ENCODE measurements around the gene GCGR. TPM values are rescaled to one million over a fixed set of nuclear protein-coding genes. Genes with fewer than 3 reads are reported as not detected.

The GCGR gene
- polyA plus RNA-seq, 1 of the 3 experiments (the other 2 are of a cell fraction) = not detected

DNA sequence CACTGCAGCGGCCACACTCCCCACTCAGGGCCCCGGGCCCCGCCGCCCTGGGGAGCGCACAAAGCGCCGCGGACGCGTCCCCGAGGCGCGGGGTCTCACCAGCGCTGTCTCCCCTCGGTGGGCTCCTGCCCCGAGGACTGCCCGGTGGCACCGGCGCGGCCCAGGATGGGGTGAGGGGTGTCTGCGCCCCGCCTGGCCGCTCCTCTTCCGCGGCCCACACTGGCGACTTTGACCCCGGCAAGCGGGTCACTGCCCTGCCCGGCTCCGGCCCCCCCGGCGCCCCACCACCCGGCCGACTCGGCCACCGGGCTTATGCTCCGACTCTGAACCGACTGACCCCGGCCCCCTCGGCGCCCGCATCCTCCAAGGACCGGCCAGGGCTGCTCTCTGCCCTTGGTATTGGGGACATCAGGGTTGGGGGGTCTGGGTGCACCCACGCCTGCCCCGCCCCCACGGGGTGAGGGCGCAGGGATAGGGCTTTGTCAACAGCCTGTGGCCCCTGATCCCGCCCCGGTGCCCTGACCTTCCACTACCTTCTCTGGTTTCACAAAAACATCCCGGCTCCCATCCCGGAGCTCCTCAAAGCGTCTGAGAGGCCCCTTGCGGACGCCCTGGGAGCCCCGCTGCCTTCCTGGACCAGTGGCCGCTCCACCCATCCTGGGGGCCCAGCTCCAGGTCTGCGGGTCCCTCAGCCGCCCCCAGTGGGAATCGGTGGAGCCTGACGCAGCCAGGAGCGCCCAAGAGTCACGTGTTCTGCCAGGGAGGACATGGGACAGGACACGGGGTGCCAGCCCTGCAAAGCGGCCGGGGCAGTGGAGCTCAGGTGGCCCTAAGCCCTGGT lies 829 bp downstream of the GCGR start:
- no peak for DNase-seq
- 3% methylated on average over 20 of the region's 65 CpGs for WGBS (ENCODE audit: low lambda C conversion rate)
- no peak overlapping the region for H2AFZ ChIP-seq (ENCODE audit: low read depth)
- POLR2A ChIA-PET = interaction anchor here (0.6 kb wide), 3 partner anchors 25 to 65 kb away, joined by 3 read pairs; no protein-coding TSS in a partner anchor
- H3K4me1 ChIP-seq (ENCODE audit: control insufficient read depth in 1 of 2, insufficient read depth in 2 of 2, low read depth in 1 of 2, low read length in 1 of 2) = peaks cover 0 to 14% of the 10 kb centered on the region in 2 experiments; a peak in 1 of 4 replicates
- H3K9me2 ChIP-seq = no peaks in the 10 kb centered on the region
- no peaks in the 10 kb centered on the region for H3K36me3 ChIP-seq (replicated peaks in 1 of 2; ENCODE audit: control insufficient read depth in 1 of 2, insufficient read depth in 2 of 2, low read length in 1 of 2)
- CTCF ChIA-PET = interaction anchor here (0.6 to 7.3 kb wide), 6 partner anchors 10 to 401 kb away, joined by 3 to 60 read pairs (median 4); no protein-coding TSS in a partner anchor
- H3K4me3 ChIP-seq (ENCODE audit: low read depth in 2 of 2, low read length in 1 of 2) = no peak overlapping the region
- no peak overlapping the region for H3K4me2 ChIP-seq
- no peak overlapping the region for H3K9ac ChIP-seq
- no peaks in the 10 kb centered on the region for H3F3A ChIP-seq (replicated peaks; ENCODE audit: insufficient read depth)
- TF ChIP-seq EZH2phosphoT487 (IDR thresholded peaks at IDR 0.05; ENCODE audit: borderline replicate concordance, low read depth) = peak; percentile 78; the same call in 1 of the 2 replicates
- TF ChIP-seq, protein P1, sequence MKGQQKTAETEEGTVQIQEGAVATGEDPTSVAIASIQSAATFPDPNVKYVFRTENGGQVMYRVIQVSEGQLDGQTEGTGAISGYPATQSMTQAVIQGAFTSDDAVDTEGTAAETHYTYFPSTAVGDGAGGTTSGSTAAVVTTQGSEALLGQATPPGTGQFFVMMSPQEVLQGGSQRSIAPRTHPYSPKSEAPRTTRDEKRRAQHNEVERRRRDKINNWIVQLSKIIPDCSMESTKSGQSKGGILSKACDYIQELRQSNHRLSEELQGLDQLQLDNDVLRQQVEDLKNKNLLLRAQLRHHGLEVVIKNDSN (IDR thresholded peaks at IDR 0.05; ENCODE audit: borderline replicate concordance, low read depth) = peak; percentile 61; the same call in 1 of the 2 replicates
- TF ChIP-seq, protein P2, sequence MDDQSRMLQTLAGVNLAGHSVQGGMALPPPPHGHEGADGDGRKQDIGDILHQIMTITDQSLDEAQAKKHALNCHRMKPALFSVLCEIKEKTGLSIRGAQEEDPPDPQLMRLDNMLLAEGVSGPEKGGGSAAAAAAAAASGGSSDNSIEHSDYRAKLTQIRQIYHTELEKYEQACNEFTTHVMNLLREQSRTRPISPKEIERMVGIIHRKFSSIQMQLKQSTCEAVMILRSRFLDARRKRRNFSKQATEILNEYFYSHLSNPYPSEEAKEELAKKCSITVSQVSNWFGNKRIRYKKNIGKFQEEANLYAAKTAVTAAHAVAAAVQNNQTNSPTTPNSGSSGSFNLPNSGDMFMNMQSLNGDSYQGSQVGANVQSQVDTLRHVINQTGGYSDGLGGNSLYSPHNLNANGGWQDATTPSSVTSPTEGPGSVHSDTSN (IDR thresholded peaks at IDR 0.05) = no peak
- no peaks in the 10 kb centered on the region for H3K79me2 ChIP-seq (ENCODE audit: insufficient read depth)
- 0 out of 2 replicates have a peak, but pooled peaks cover 3% of the 10 kb centered on the region for H3K9me3 ChIP-seq
- no peak overlapping the region for H3K27ac ChIP-seq (ENCODE audit: low read depth in 2 of 2, low read length in 1 of 2)
- H3K27me3 ChIP-seq (ENCODE audit: insufficient read depth) = peaks cover 98% of the 10 kb centered on the region
- H4K20me1 ChIP-seq (ENCODE audit: insufficient read depth) = no peaks in the 10 kb centered on the region

DNA sequence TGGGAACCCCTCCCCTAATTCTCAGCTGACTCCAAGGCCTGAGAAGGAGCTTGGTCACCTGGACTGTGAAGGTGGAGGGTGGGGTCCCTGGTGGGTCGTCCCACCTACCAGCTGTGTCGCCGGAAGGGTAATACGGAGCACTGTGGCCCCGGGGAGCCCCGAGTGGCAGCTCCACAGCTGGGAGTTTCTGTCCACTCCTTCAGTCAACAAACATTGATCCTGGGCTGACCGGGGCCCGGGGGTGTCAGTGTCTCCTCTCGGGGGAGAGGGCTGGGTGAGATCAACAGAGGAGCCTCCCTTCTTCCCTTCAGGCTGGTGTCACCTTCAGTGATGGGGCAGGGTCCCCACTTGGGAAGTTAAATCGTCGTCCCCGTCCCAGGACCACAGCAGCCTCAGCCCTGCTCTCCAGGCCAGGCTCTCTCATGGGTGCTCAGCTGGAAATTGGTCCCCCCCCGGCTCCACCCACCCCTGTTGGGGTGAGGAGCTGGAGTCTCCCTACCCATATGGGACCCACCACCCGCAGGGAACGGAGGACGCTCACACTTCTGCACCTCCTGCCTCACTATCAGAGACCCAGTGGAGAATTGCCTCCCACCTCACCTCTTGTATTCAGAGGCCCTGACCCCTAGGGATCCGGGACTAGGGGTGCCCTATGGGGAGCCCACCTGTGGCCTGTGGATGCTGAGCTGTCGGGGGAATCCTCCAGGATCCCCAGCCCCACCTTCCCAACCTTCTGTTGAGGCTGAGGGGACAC lies 1.9 kb downstream of the GCGR start:
- ChIA-PET POLR2A (interaction anchor here (0.6 to 0.8 kb wide), 3 partner anchors 9 to 24 kb away, joined by 3 read pairs; no protein-coding TSS in a partner anchor), CTCF (interaction anchor here (0.6 to 7.3 kb wide), 15 partner anchors 9 to 399 kb away, joined by 3 to 60 read pairs (median 4); partner anchors contain the start of genes ARHGDIA and MCRIP1)
- Histone ChIP-seq H3K9ac (no peak overlapping the region), H3K4me2 (no peak overlapping the region), H3K79me2 (ENCODE audit: insufficient read depth) (no peaks in the 10 kb centered on the region), H3K9me2 (no peaks in the 10 kb centered on the region), H3K9me3 (no peaks in the 10 kb centered on the region), H2AFZ (ENCODE audit: low read depth) (no peak overlapping the region), H3K4me3 (ENCODE audit: low read depth in 2 of 2, low read length in 1 of 2) (no peak overlapping the region), H4K20me1 (ENCODE audit: insufficient read depth) (no peaks in the 10 kb centered on the region), H3F3A (replicated peaks; ENCODE audit: insufficient read depth) (no peaks in the 10 kb centered on the region), H3K36me3 (replicated peaks in 1 of 2; ENCODE audit: control insufficient read depth in 1 of 2, insufficient read depth in 2 of 2, low read length in 1 of 2) (no peaks in the 10 kb centered on the region), H3K4me1 (ENCODE audit: control insufficient read depth in 1 of 2, insufficient read depth in 2 of 2, low read depth in 1 of 2, low read length in 1 of 2) (peaks cover 0 to 14% of the 10 kb centered on the region in 2 experiments; a peak in 1 of 4 replicates), H3K27me3 (ENCODE audit: insufficient read depth) (peaks cover 94% of the 10 kb centered on the region), H3K27ac (ENCODE audit: low read depth in 2 of 2, low read length in 1 of 2) (no peak overlapping the region)
- no peak for DNase-seq
- WGBS (ENCODE audit: low lambda C conversion rate) = 23% methylated on average over 12 of the region's 18 CpGs
- TF ChIP-seq, protein P2 (IDR thresholded peaks at IDR 0.05) = no peak
- TF ChIP-seq TAF1 (IDR thresholded peaks at IDR 0.05; ENCODE audit: borderline replicate concordance, low read depth, low read length) = no peak
- TF ChIP-seq YY1 (IDR thresholded peaks at IDR 0.05; ENCODE audit: low read depth) = no peak
- TF ChIP-seq, protein P3, sequence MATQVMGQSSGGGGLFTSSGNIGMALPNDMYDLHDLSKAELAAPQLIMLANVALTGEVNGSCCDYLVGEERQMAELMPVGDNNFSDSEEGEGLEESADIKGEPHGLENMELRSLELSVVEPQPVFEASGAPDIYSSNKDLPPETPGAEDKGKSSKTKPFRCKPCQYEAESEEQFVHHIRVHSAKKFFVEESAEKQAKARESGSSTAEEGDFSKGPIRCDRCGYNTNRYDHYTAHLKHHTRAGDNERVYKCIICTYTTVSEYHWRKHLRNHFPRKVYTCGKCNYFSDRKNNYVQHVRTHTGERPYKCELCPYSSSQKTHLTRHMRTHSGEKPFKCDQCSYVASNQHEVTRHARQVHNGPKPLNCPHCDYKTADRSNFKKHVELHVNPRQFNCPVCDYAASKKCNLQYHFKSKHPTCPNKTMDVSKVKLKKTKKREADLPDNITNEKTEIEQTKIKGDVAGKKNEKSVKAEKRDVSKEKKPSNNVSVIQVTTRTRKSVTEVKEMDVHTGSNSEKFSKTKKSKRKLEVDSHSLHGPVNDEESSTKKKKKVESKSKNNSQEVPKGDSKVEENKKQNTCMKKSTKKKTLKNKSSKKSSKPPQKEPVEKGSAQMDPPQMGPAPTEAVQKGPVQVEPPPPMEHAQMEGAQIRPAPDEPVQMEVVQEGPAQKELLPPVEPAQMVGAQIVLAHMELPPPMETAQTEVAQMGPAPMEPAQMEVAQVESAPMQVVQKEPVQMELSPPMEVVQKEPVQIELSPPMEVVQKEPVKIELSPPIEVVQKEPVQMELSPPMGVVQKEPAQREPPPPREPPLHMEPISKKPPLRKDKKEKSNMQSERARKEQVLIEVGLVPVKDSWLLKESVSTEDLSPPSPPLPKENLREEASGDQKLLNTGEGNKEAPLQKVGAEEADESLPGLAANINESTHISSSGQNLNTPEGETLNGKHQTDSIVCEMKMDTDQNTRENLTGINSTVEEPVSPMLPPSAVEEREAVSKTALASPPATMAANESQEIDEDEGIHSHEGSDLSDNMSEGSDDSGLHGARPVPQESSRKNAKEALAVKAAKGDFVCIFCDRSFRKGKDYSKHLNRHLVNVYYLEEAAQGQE (IDR thresholded peaks at IDR 0.05; ENCODE audit: low read depth, low read length) = no peak
- no peak for TF ChIP-seq GABPA (IDR thresholded peaks at IDR 0.05; ENCODE audit: low read depth)
- TF ChIP-seq, protein P1 (IDR thresholded peaks at IDR 0.05; ENCODE audit: borderline replicate concordance, low read depth) = no peak
- no peak for TF ChIP-seq NRF1 (IDR thresholded peaks at IDR 0.05; ENCODE audit: low read depth, low read length)
- no peak for TF ChIP-seq TEAD4 (IDR thresholded peaks at IDR 0.05; ENCODE audit: borderline replicate concordance, insufficient read depth)
- TF ChIP-seq, protein P4, sequence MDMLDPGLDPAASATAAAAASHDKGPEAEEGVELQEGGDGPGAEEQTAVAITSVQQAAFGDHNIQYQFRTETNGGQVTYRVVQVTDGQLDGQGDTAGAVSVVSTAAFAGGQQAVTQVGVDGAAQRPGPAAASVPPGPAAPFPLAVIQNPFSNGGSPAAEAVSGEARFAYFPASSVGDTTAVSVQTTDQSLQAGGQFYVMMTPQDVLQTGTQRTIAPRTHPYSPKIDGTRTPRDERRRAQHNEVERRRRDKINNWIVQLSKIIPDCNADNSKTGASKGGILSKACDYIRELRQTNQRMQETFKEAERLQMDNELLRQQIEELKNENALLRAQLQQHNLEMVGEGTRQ (IDR thresholded peaks at IDR 0.05; ENCODE audit: borderline replicate concordance, low read depth, low read length) = no peak
- no peak for TF ChIP-seq GATA2 (CRISPR knock-in tag; IDR thresholded peaks at IDR 0.05)
- TF ChIP-seq SMC3 (IDR thresholded peaks at IDR 0.05; ENCODE audit: low read depth, low read length) = no peak

Data from SK-N-SH (cell line).